Activated CD8-positive, alpha-beta T cell treated with anti-CD3 and anti-CD28 coated beads, Interleukin-2, amount 10 ng/mL, durations not matched to agents 7 days and 5 days (primary cell): ENCODE data around the gene PPM1H. TPM values are rescaled to one million over a fixed set of nuclear protein-coding genes. Genes with fewer than 3 reads are reported as not detected.

Experiments used
- ATAC-seq: fragments of 150-1000 bp; cut with Tn5 transposase; one replicate; pipeline ENCODE4 v1.10.0; 2021; ENCODE audit warnings: moderate library complexity
- CTCF ChIA-PET: fragments of 350-600 bp; sonication (Branson Sonifier 250); formaldehyde crosslinking; loops from one replicate; lab custom pipeline; 2021; ENCODE audit warnings: antibody characterized with exemption; lab: Charles Lee
- POLR2A ChIA-PET: fragments of 350-600 bp; sonication (Branson Sonifier 250); formaldehyde crosslinking; loops from one replicate; lab custom pipeline; 2021; ENCODE audit warnings: antibody characterized with exemption; lab: Charles Lee
- DNase-seq: peaks from one replicate; pipeline ENCODE4 v3.0.0-alpha.2; 2020
- H3K27ac Mint-ChIP-seq: one replicate; pipeline ENCODE4 v1.8.0; 2021; ENCODE audit warnings: mild to moderate bottlenecking, mixed read lengths
- H3K27me3 Mint-ChIP-seq: one replicate; pipeline ENCODE4 v1.8.0; 2021; ENCODE audit warnings: low read depth, mixed read lengths
- H3K36me3 Mint-ChIP-seq: one replicate; pipeline ENCODE4 v1.8.0; 2021; ENCODE audit warnings: low read depth, mixed read lengths
- H3K4me1 Mint-ChIP-seq: one replicate; pipeline ENCODE4 v1.8.0; 2021; ENCODE audit warnings: low read depth, mixed read lengths
- H3K4me3 Mint-ChIP-seq: one replicate; pipeline ENCODE4 v1.8.0; 2021; ENCODE audit warnings: mild to moderate bottlenecking, mixed read lengths
- H3K9me3 Mint-ChIP-seq: one replicate; pipeline ENCODE4 v1.8.0; 2022; ENCODE audit warnings: mixed read lengths; ENCODE audit not compliant: insufficient read depth
- total RNA-seq, 2 experiments: library from RNA; stranded (reverse); gene quantifications; one replicate each; pipeline ENCODE4 v1.2.3, GENCODE V29; 2021

PPM1H gene
- total RNA-seq, 2 experiments from 2014 or later, result not detected

DNA sequence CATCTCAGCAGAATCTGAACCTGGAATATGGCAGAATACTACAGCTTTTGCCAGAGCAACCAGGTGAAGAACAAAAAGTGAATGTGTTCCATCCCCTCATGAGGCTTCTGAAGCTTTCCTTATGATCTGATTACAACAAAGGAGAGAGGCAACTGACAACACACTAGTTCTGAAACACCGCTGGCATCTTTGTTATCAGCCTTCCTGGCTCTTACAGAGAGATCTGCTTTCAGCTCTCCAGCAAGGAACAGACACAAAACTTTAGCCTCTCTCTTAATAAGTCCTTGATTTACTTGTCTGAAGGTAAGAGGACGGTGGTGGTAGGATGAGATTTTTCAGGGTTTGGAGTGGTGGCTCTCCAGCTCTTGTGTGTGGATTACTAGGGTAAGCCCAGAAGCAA lies 227.0 kb downstream of the PPM1H start:
- Mint-ChIP-seq H3K4me1 (peaks cover under 1% of the 10 kb centered on the region), H3K27ac (no peak overlapping the region), H3K9me3 (no peaks in the 10 kb centered on the region), H3K27me3 (peaks cover 12% of the 10 kb centered on the region), H3K36me3 (no peaks in the 10 kb centered on the region), H3K4me3 (no peak overlapping the region)
- ATAC-seq, result no peak
- no peak for DNase-seq
- ChIA-PET CTCF (no interaction called here), POLR2A (no interaction called here)

DNA sequence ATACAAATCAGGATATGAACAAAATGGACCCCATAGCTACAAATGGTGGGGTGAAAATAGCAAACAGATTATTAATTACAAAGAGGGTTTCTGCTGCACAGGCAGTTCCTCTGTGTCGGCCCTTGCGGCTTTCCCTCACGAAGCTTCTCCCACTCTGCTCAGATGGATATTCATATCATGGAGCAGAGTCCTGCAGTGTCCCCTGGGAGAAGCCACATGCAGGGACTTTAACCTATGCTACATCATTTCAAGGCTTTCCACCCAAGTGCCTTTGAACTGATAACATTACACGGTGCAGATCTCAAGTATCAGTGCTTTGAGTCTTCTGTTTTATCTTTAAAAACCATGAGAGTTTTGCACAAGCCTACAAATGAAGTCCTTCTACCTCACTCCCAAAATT lies 229.1 kb downstream of the PPM1H start:
- Mint-ChIP-seq H3K4me3 (no peak overlapping the region), H3K9me3 (no peaks in the 10 kb centered on the region), H3K36me3 (no peaks in the 10 kb centered on the region), H3K27me3 (peaks cover 12% of the 10 kb centered on the region), H3K4me1 (peaks cover 4% of the 10 kb centered on the region), H3K27ac (no peak overlapping the region)
- ATAC-seq (no peak), DNase-seq (no peak)
- CTCF ChIA-PET, result no interaction called here
- POLR2A ChIA-PET, result interaction anchor here (0.5 kb wide), 1 partner anchor 153 kb away, joined by 4 read pairs; no protein-coding TSS in a partner anchor

DNA sequence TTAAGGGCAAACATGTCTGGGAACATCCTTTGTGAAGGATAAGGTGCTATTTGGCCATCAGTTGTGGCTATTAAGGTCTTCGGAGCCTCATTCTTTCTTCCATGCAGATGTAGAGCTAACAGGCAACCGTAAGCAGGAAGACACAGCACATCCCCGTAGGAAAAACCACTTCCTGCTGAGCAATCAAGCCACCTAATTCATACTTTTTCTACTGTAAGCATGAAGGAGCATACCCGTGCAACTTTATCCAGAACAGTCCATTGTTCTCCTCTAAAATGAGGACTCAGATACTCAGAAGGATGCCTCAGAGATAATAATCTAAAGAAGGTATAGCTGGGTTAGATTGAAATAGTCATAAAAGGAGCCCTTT lies 232.0 kb downstream of the PPM1H start:
- Mint-ChIP-seq H3K27ac (no peak overlapping the region), H3K27me3 (peaks cover 8% of the 10 kb centered on the region), H3K4me1 (peaks cover 10% of the 10 kb centered on the region), H3K9me3 (no peaks in the 10 kb centered on the region), H3K36me3 (no peaks in the 10 kb centered on the region), H3K4me3 (no peak overlapping the region)
- ChIA-PET CTCF (no interaction called here), POLR2A (no interaction called here)
- ATAC-seq (no peak), DNase-seq (no peak)

DNA sequence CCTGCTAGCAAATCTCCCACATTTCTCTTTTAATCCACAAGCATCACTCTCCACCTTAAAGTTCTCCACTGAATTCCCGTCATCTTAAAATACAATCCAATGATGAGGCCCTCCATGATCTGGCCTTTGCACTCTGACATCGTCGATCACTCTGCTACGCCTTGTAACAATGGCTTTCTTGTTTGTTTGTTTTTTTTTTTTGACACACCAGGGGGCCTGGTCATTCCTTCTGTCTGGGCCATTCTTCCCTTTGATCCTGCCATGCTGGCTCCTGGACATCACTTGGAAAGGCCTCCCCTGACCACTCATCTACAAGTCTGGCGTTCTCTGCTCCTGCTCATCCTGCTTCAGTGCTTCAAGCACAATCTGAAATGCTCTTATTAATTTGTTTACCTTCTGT lies 233.5 kb downstream of the PPM1H start:
- ATAC-seq (no peak), DNase-seq (no peak)
- POLR2A ChIA-PET, result no interaction called here
- CTCF ChIA-PET, result no interaction called here
- Mint-ChIP-seq H3K4me1 (peaks cover 20% of the 10 kb centered on the region), H3K9me3 (no peaks in the 10 kb centered on the region), H3K27ac (no peak overlapping the region), H3K4me3 (no peak overlapping the region), H3K36me3 (no peaks in the 10 kb centered on the region), H3K27me3 (peaks cover 3% of the 10 kb centered on the region)

- H3K9me3 Mint-ChIP-seq, result no peaks in the 10 kb centered on the region
- CTCF ChIA-PET, result no interaction called here
- DNase-seq (no peak), ATAC-seq (no peak)
- POLR2A ChIA-PET, result no interaction called here
- no peak overlapping the region for H3K4me3 Mint-ChIP-seq
- no peaks in the 10 kb centered on the region for H3K36me3 Mint-ChIP-seq
- H3K27ac Mint-ChIP-seq, result no peak overlapping the region
- peaks cover 29% of the 10 kb centered on the region for H3K4me1 Mint-ChIP-seq
- H3K27me3 Mint-ChIP-seq, result no peaks in the 10 kb centered on the region
Measured at GRCh38 chr12:62700091-62700880, 234.7 kb downstream of the PPM1H start.

DNA sequence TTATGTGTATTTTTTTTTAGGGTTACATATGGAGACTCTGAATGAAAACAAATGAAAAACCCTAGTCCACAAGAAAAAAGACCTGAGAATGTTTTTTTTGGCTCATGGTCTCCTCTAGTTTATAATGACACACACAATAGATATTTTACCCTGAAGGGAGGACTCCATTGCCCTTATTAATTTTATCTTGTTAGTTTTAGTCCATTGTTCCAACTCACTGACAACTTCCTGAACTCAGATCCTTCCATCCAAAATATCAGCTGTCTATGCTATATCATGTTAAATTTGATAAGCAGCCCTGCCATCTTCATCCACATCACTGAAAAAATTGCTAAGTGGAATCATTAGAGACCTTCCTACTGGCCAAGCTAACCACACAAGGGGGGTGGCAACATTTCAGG lies 236.2 kb downstream of the PPM1H start:
- Mint-ChIP-seq H3K36me3 (no peaks in the 10 kb centered on the region), H3K4me3 (no peak overlapping the region), H3K27ac (no peak overlapping the region), H3K4me1 (peaks cover 34% of the 10 kb centered on the region), H3K9me3 (no peaks in the 10 kb centered on the region), H3K27me3 (peaks cover 3% of the 10 kb centered on the region)
- ChIA-PET CTCF (no interaction called here), POLR2A (no interaction called here)
- DNase-seq, result no peak
- no peak for ATAC-seq

GRCh38 chr12:62697893-62698292 lies 237.1 kb downstream of the PPM1H start:
- ATAC-seq (no peak), DNase-seq (no peak)
- POLR2A ChIA-PET, result no interaction called here
- Mint-ChIP-seq H3K27ac (no peak overlapping the region), H3K4me1 (peaks cover 33% of the 10 kb centered on the region), H3K4me3 (no peak overlapping the region), H3K27me3 (peaks cover 5% of the 10 kb centered on the region), H3K36me3 (no peaks in the 10 kb centered on the region), H3K9me3 (no peaks in the 10 kb centered on the region)
- CTCF ChIA-PET, result no interaction called here

DNA sequence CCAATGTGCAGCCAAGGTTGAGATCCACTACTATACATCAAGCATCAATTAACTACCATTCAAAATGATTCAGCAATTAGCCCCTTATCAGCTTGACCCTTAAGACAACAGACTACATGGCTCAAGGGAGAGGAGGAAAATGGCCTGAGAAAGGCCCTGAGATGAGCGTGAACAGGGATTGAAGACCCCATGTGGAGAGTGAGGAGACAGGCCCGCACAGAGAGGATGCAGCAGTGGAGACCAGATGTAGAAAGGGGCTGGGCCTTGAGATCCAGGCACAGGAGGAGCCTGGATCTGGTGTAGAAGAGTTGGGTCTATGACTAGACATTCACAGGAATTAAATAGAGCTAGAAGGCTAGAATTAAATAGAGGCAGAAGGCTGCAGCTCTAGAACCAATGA lies 239.3 kb downstream of the PPM1H start:
- no peak for DNase-seq
- POLR2A ChIA-PET, result interaction anchor here (1.5 kb wide), 1 partner anchor 92 kb away, joined by 3 read pairs; no protein-coding TSS in a partner anchor
- Mint-ChIP-seq H3K9me3 (no peaks in the 10 kb centered on the region), H3K36me3 (no peaks in the 10 kb centered on the region), H3K4me1 (peaks cover 30% of the 10 kb centered on the region), H3K27ac (no peak overlapping the region), H3K27me3 (peaks cover 14% of the 10 kb centered on the region), H3K4me3 (no peak overlapping the region)
- no peak for ATAC-seq
- CTCF ChIA-PET, result interaction anchor here (1.1 to 1.5 kb wide), 2 partner anchors 41 to 117 kb away, joined by 3 read pairs; no protein-coding TSS in a partner anchor

GRCh38 chr12:62694632-62695031 lies 240.3 kb downstream of the PPM1H start:
- POLR2A ChIA-PET, result no interaction called here
- H3K36me3 Mint-ChIP-seq, result no peaks in the 10 kb centered on the region
- DNase-seq, result no peak
- H3K27ac Mint-ChIP-seq, result no peak overlapping the region
- CTCF ChIA-PET, result interaction anchor here (1.5 kb wide), 1 partner anchor 118 kb away, joined by 3 read pairs; no protein-coding TSS in a partner anchor
- H3K27me3 Mint-ChIP-seq, result peaks cover 14% of the 10 kb centered on the region
- H3K4me3 Mint-ChIP-seq, result no peak overlapping the region
- H3K4me1 Mint-ChIP-seq, result peaks cover 30% of the 10 kb centered on the region
- ATAC-seq, result no peak
- H3K9me3 Mint-ChIP-seq, result no peaks in the 10 kb centered on the region

DNA sequence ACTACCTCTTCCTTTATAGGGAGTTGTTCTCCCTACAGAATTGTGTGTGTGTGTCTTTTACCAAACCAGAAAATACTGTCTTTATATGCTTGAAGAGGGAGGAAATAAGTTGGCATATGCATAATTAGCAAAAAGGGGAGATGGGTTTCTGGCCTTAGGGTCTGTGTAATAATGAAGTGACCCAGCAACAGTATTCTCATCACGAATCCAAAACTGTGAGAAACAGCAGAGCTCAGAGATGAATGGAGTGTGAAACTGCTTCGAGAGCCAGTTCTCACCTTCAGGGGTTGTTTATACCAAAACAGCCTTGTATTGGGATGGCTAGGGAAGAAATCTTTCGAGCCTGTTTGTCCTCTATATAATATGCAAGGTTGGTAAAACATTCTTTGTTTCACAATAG lies 240.8 kb downstream of the PPM1H start:
- CTCF ChIA-PET, result interaction anchor here (1.5 kb wide), 1 partner anchor 119 kb away, joined by 3 read pairs; no protein-coding TSS in a partner anchor

DNA sequence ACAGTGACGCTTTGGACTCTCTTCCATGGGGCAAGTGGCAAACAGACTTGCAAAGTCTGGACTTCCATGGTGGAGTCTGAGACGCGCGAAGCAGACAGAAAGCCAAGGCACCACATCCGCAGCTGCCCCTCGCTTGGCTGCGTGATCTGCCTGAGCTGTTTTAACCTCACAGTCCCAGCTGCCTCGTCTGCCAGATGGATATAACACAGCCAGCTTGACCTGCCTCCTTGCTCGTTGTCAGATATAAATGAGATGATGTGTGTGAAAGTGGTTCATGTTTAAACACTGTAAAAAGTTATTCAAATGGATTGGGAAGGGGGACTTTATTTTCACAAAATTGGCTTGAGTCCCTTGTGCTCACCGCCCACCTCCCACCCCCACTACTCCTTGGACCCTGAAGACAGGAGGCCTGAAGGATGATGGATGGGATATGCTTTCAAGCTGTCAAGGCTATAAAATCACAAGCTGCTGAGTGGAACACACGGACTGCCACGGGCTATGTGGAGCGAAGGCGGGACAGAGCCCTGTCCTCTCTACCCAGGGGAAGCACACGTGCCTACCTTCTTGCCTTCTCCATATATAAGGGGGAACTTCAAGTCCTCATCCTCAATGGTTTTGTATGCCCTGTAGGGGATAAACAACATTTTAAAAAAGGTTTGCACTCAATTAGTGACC lies 241.4 kb downstream of the PPM1H start:
- ATAC-seq, result no peak
- CTCF ChIA-PET, result no interaction called here

More for the DNA sequence above, 240.8 kb downstream of the PPM1H start:
- no peaks in the 10 kb centered on the region for H3K9me3 Mint-ChIP-seq
- no peak for DNase-seq
- H3K27ac Mint-ChIP-seq, result no peak overlapping the region
- no peak overlapping the region for H3K4me3 Mint-ChIP-seq
- POLR2A ChIA-PET, result no interaction called here
- no peaks in the 10 kb centered on the region for H3K36me3 Mint-ChIP-seq
- ATAC-seq, result no peak
- H3K4me1 Mint-ChIP-seq, result peaks cover 30% of the 10 kb centered on the region
- H3K27me3 Mint-ChIP-seq, result peaks cover 14% of the 10 kb centered on the region

DNA sequence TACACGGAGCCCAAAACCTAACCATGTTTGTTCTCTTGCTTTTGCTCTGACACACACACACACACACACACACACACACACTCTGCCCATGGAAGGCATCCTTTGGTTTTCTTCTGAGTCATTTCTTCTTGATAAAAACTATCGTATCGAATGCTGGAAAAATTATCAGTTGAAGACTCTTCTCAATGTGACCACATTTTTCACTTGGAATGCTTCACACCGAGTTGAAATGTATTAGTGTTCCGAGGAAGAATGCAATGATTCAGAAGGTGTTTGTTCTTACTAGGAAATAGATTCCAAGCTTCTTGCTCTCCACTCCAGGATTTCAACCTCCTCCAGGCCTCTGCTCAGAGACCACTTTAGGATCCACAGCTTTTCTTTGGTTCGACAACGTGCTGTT lies 242.1 kb downstream of the PPM1H start:
- Mint-ChIP-seq H3K4me1 (peaks cover 23% of the 10 kb centered on the region), H3K36me3 (no peaks in the 10 kb centered on the region), H3K27ac (no peak overlapping the region), H3K27me3 (peaks cover 14% of the 10 kb centered on the region), H3K4me3 (no peak overlapping the region), H3K9me3 (no peaks in the 10 kb centered on the region)
- ChIA-PET POLR2A (interaction anchor here (0.5 kb wide), 1 partner anchor 12 kb away, joined by 3 read pairs; no protein-coding TSS in a partner anchor), CTCF (no interaction called here)
- DNase-seq (no peak), ATAC-seq (no peak)

More for the DNA sequence above, 241.4 kb downstream of the PPM1H start:
- peaks cover 14% of the 10 kb centered on the region for H3K27me3 Mint-ChIP-seq
- no peak overlapping the region for H3K4me3 Mint-ChIP-seq
- peaks cover 28% of the 10 kb centered on the region for H3K4me1 Mint-ChIP-seq
- DNase-seq, result no peak
- no peak overlapping the region for H3K27ac Mint-ChIP-seq
- no peaks in the 10 kb centered on the region for H3K9me3 Mint-ChIP-seq
- POLR2A ChIA-PET, result no interaction called here
- H3K36me3 Mint-ChIP-seq, result no peaks in the 10 kb centered on the region
